H1 (cell line): Measurements from ENCODE around the gene UGT1A9.

ENCODE experiments used
- ATF3 ChIP-seq: IDR thresholded peaks from 2 replicates; pipeline ENCODE4 v1.6.1; 2011; ENCODE audit warnings: low read depth, mild to moderate bottlenecking, low read length; ENCODE audit not compliant: insufficient read depth
- FOSL1 ChIP-seq: IDR thresholded peaks from 2 replicates; pipeline ENCODE4 v1.6.1; 2011; ENCODE audit warnings: mild to moderate bottlenecking, low read depth, low read length, moderate library complexity; ENCODE audit not compliant: insufficient read depth
- GABPA ChIP-seq: IDR thresholded peaks from 2 replicates; pipeline ENCODE4 v1.6.1; 2011; ENCODE audit warnings: mild to moderate bottlenecking, low read length, moderate library complexity, borderline replicate concordance; ENCODE audit not compliant: insufficient read depth
- POLR2A ChIP-seq, 2 experiments: IDR thresholded peaks; 1 replicate in 1 of 2; 2 replicates in 1 of 2; pipeline ENCODE4 v1.6.1; 2011; ENCODE audit warnings: low read depth in 2 of 2, low read length in 2 of 2, mild to moderate bottlenecking in 2 of 2; ENCODE audit errors: control extremely low read depth in 1 of 2
- POLR2AphosphoS5 ChIP-seq: IDR thresholded peaks from 2 replicates; pipeline ENCODE4 v1.6.1; 2011; ENCODE audit warnings: low read depth, low read length
- TEAD4 ChIP-seq: IDR thresholded peaks from 2 replicates; pipeline ENCODE4 v1.6.1; 2012; ENCODE audit warnings: low read depth, low read length, inconsistent platforms, mixed read lengths
- ZNF274 ChIP-seq: IDR thresholded peaks from 2 replicates; pipeline ENCODE4 v1.7.0; 2012; ENCODE audit warnings: low read length, borderline replicate concordance; ENCODE audit errors: extremely low read depth
- TF ChIP-seq, protein P1 (sequence below), 3 experiments: IDR thresholded peaks; 1 replicate in 2 of 3; 2 replicates in 1 of 3; pipeline versions ENCODE4 v1.5.1 to v1.6.1; 2011; ENCODE audit warnings: low read length in 3 of 3, mild to moderate bottlenecking in 3 of 3, inconsistent platforms in 2 of 3, low read depth in 1 of 3, moderate library complexity in 1 of 3; ENCODE audit not compliant: insufficient read depth in 1 of 3; ENCODE audit errors: control extremely low read depth in 1 of 3

- TF ChIP-seq POLR2A (IDR thresholded peaks at IDR 0.05; ENCODE audit: control extremely low read depth in 1 of 2, low read depth in 2 of 2, low read length in 2 of 2) (no peak), TEAD4 (no peak), ZNF274 (no peak), FOSL1 (no peak), GABPA (no peak), ATF3 (no peak), POLR2AphosphoS5 (no peak)
- TF ChIP-seq, protein P1, sequence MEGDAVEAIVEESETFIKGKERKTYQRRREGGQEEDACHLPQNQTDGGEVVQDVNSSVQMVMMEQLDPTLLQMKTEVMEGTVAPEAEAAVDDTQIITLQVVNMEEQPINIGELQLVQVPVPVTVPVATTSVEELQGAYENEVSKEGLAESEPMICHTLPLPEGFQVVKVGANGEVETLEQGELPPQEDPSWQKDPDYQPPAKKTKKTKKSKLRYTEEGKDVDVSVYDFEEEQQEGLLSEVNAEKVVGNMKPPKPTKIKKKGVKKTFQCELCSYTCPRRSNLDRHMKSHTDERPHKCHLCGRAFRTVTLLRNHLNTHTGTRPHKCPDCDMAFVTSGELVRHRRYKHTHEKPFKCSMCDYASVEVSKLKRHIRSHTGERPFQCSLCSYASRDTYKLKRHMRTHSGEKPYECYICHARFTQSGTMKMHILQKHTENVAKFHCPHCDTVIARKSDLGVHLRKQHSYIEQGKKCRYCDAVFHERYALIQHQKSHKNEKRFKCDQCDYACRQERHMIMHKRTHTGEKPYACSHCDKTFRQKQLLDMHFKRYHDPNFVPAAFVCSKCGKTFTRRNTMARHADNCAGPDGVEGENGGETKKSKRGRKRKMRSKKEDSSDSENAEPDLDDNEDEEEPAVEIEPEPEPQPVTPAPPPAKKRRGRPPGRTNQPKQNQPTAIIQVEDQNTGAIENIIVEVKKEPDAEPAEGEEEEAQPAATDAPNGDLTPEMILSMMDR (IDR thresholded peaks at IDR 0.05; ENCODE audit: control extremely low read depth in 1 of 3, insufficient read depth in 1 of 3, low read depth in 1 of 3, low read length in 3 of 3), result no peak
Observed at GRCh38 chr2:233803994-233804393, 132.3 kb downstream of the UGT1A9 start.
